Adrenal gland (tissue), 5 donors: ENCODE data around the gene MBNL2.

ENCODE experiments used
- CTCF ChIP-seq, 6 experiments: fragments of 450-650 bp in 4 of 6; fragments of 200-600 bp in 2 of 6; sonication (generic) in 1 of 6; IDR thresholded peaks; 1 replicate in 5 of 6; 2 replicates in 1 of 6; pipeline versions ENCODE4 v1.5.1 to v1.8.0; 2016 to 2021; ENCODE audit warnings: antibody characterized with exemption in 6 of 6, mild to moderate bottlenecking in 2 of 6, moderate library complexity in 1 of 6
- POLR2A ChIP-seq, 2 donors: fragments of 450-650 bp; IDR thresholded peaks; one replicate each; pipeline ENCODE4 v1.6.1; 2017; ENCODE audit warnings: antibody characterized with exemption in 2 of 2, mild to moderate bottlenecking in 2 of 2, moderate library complexity in 1 of 2
- donor health status: DM: no; HTN: no; CAD: no.

GRCh38 chr13:97175041-97175440 is 47.1 kb upstream of the MBNL2 start:
- TF ChIP-seq CTCF (IDR thresholded peaks at IDR 0.05) (no peak), POLR2A (IDR thresholded peaks at IDR 0.05) (no peak)
